ENCODE measurements around the gene GATAD2A. TPM values are rescaled to one million over a fixed set of nuclear protein-coding genes. Genes with fewer than 3 reads are reported as not detected.
A peak's percentile ranks its signal among the peaks of the same experiment; 100 is the strongest.

The GATAD2A gene
- polyA plus RNA-seq, 3 donors, result 12.6 to 33.8 (median 24.9) TPM

DNA sequence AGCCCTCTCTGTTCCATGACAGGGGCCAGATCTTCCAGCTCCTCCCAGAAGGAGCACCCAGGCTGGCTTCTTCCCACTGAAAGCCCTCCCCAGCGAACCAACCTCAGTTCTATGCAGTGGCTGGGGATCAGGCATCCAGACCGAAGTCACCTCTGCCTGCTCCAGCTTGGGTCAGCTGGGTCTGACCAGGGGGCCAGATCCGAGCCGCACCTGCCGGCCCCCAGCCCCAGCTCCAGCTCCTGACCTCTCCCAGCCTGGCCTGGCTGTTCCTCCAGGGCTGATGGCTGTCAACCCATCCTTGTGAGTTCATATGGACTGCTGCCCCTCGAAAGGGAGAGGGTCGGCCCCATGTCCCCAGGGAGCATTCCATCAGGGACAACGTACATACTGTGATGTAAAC lies 101.9 kb downstream of the GATAD2A start:
- 82 to 89% (median 85%) methylated on average over 8 of the region's 8 CpGs for WGBS, 3 donors
- no peak overlapping the region for H3K27ac ChIP-seq (ENCODE audit: low read depth, low read length)

DNA sequence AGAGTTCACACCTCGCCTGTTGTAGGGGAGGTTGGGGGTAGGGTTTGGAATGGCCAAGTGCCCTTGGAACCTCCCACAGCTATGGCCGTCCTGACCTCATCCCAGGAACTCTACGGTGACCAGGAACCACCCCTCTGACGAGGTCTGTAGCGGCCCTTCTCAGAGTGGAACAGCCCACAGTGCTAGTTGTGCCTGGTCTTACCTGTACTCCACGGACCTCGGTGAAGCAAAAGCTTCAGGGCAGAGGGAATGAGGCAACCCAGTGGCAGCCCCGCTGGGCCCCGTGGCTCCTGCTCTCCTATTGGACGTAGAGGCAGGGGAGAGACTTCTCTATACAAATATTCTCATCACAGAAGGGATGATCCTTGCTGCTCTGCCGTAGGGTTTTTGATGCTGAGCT lies 102.7 kb downstream of the GATAD2A start:
- WGBS, 3 donors, result 82% methylated on average over 11 of the region's 11 CpGs
- H3K27ac ChIP-seq (ENCODE audit: low read depth, low read length), result no peak overlapping the region

DNA sequence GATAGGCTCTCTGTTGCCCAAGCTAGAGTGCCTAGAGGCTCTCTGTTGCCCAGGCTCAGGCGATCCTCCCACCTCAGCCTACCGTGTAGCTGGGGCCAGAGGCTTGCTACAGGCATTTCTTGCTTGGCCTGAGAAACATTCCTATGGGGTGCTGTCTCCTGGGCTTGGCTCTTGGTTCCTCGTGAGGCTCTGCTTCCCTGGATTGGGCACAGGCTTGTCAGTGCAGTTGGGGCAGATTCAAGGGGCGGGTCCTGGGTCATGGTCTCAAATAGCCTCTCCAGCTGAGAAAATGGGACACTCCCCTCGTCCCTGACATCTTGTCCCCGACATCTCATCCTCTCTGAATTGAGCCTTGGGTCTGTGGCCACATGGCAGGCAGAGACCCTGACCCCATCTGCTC lies 105.0 kb downstream of the GATAD2A start:
- WGBS, 3 donors, result 39 to 50% (median 46%) methylated on average over 6 of the region's 6 CpGs
- H3K27ac ChIP-seq (ENCODE audit: low read depth, low read length), result no peak overlapping the region

DNA sequence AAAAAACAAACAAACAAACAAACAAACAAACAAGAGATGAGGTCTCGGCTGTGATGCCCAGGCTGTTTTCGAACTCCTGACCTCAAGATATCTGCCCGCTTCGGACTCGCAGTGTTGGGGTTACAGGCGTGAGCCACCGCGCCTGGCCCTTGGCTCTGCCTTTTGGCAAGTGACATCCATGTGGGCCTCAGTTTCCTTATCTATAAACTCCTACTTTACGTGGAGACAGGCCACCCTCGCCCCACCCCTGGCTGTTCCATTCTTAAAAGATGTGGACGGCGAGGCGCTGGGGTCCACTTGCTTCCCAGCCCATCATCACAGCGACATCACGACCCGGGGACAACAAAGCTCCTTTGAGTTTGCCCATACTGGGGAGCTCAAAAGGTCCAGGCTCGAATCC lies 108.2 kb downstream of the GATAD2A start:
- 79 to 87% (median 84%) methylated on average over 17 of the region's 17 CpGs for WGBS, 3 donors
- H3K27ac ChIP-seq (ENCODE audit: low read depth, low read length), result no peak overlapping the region

DNA sequence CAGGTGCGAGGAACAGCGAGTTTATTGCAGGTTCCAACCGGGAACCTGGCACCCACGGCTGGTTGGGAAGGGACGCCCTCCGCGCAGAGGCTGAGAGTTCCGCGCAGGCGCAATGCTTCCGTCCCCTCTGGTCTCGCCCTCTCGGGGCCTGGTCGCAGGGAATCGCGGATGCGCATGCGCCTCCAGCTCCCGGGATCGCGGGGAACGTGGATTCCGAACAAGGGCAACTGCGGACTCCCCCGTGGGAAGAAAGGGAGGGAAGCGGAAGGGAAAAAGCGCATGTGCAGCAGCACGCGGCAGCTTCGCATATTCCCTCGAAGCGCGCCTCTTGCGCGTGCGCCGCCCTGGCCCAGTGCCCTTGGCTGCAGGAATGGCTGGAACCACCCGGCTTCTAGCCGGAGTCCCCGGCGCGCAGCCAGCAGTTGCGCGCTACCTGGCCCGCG lies 108.8 kb downstream of the GATAD2A start:
- WGBS, 3 donors, result 24 to 33% (median 27%) methylated on average over 46 of the region's 46 CpGs

DNA sequence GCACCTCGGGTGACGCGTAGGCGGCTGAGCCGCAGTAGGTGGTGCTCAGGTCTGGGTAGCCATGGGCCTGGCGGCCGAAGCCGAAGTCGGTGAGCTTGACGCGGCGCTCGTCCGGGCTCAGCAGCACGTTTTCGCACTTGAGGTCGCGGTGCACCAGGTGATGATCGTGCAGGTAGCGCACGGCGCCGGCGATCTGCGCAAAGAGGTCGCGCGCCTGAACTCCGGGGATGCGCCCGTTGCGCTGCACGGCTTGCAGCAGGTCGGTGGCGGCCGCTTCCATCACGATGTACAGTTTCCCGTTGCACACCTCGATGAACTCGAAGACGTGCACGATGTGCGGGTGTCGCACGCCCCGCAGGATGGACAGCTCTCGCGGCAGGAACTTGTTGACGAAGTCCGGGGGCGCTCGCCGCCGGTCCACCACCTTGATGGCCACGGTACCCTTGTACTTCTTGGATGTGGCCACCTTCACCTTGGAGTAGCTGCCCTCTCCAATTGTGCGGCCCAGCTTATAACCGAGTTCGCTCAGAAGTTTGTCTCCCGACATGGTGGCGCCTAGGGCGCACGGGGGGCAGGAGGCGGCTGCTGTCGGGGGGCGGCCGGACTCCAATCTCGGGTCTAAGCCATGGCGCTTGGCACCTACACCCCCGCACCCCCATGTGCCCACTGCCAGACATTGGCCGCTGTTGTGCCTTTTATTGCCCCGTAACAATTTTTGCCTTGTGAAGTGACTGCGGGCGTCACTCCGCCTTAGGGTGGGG lies 109.6 kb downstream of the GATAD2A start, which contains the start of gene TSSK6:
TSSK6 (minus strand) TSS at position 668 of the 761 bp plus-strand sequence; CDS start at position 547, 121 bp downstream.
- peak within 1 kb of the TSS; percentile 9 for H3K27ac ChIP-seq (ENCODE audit: low read depth, low read length)
- 83 to 86% (median 85%) methylated on average over 72 to 74 of the region's 74 CpGs for WGBS, 3 donors

More for the DNA sequence above, 108.8 kb downstream of the GATAD2A start:
- H3K27ac ChIP-seq (ENCODE audit: low read depth, low read length), result no peak overlapping the region

DNA sequence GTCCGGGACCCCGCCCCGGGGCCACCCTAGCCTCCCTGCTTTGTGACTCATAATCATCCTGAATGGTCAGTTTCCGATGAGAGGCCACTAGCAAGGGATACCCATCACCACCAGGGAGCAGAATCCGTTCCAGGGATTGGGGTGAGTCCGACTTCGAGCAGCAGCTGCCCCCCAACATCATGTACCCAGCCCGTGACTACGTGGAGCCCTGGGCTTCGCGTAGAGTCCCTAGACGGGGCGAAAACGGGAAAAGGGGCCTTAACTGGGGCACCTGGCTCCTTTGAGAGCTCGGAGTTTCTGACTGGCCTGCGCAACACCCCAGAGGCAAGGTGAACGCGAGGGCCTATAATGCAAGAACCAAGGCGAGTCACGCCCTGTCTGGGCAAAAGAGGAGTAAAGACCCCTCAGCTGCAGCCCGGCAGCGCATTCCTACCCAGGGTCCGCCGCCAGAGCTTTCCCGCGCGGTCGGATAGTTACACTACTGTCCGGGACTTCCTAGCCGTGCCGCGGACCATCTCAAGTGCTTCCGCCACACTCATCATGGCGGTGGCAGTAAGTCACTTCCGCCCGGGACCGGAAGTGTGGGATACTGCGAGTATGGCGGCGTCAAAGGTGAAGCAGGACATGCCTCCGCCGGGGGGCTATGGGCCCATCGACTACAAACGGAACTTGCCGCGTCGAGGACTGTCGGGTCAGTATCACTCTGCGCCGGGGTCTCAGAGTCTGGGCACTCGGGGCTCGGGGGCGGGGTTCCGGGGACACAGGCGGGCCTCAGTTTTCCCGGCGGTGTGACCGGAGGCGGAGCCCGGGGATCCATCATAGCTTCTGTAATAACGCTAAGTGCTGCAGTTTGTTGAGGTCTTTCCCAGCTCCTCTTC lies 110.4 kb downstream of the GATAD2A start, which contains the start of gene NDUFA13:
NDUFA13 (plus strand) TSS at position 584 of the 878 bp plus-strand sequence; CDS start at position 598, 14 bp downstream.
- 3 to 7% (median 6%) methylated on average over 61 of the region's 61 CpGs for WGBS, 3 donors
- H3K27ac ChIP-seq (ENCODE audit: low read depth, low read length), result peak within 1 kb of the TSS; percentile 9

DNA sequence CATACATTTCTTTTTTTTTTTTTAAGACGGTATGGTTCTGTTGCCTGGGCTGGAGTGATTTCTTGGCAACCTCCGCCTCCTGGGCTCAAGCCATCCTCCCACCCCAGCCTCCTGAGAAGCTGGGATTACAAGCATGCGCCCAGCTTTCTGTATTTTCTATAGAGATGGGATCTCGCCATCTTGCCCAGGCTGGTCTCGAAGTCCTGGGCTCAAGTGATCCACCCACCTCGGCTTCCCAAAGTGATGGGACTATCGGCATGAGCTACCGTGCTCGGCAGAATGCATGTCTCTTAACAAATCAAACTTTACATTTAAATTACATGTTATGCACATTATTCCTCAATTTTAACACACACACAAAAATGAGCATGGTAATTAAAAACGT lies 111.8 kb downstream of the GATAD2A start:
- WGBS, 3 donors, result 78 to 88% (median 84%) methylated on average over 10 of the region's 10 CpGs
- H3K27ac ChIP-seq (ENCODE audit: low read depth, low read length), result no peak overlapping the region

DNA sequence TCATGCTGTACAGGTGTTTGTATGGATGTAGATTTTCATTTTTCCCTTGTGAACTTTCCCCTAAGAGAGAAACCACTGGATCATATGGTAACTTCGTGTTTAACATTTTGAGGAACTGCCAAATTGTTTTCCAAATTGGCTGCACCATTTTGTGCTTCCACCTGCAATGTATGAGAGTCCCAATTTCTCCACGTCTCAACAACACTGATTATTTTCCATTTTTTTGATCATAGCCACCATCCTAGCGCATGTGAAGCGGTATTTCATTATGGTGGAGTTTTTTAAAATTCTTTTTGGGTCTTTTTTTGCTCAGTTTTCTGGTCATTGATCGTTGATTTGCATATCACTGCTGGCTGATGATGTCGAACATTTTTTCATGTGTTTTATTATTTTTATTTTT lies 115.5 kb downstream of the GATAD2A start:
- no peak overlapping the region for H3K27ac ChIP-seq (ENCODE audit: low read depth, low read length)
- 80 to 83% (median 83%) methylated on average over 6 of the region's 6 CpGs for WGBS, 3 donors

DNA sequence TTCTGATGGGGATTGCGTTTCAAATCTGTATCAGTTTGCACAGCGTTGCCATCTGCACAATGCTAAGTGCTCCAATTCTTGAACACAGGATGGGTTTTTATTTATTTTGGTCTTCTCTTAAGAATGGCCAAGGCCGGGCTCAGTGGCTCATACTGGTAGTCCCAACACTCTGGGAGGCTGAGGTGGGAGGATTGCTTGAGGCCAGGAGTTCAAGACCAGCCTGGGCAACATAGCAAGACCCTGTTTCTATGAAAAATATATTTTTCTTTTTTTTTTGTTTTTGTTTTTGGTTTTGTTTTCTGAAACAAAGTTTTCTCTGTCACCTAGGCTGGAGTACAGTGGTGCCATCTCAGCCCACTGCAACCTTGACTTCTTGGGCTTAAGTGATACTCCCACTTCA lies 117.7 kb downstream of the GATAD2A start:
- no peak overlapping the region for H3K27ac ChIP-seq (ENCODE audit: low read depth, low read length)
- 80 to 88% (median 82%) methylated on average over 3 of the region's 3 CpGs for WGBS, 3 donors

DNA sequence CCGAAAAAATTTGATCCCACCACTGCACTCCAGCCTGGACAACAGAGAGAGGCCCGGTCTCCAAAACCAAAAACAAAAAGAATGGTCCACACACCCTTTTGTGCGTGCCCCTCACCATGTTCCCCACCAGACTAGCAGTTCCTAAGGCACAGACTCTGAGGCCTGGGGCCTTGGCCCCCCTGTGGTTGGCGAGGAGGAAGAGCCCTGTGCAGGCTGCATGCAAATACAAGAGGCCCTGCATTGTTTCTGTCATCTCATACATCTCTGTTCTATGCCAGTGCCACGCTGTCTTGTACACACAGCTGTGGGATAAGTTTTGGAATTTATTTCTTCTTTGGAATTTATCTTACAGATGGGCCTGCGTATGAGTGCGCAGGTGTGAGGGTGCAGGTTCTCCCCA lies 118.6 kb downstream of the GATAD2A start:
- 85 to 91% (median 86%) methylated on average over 7 of the region's 7 CpGs for WGBS, 3 donors
- H3K27ac ChIP-seq (ENCODE audit: low read depth, low read length), result no peak overlapping the region

DNA sequence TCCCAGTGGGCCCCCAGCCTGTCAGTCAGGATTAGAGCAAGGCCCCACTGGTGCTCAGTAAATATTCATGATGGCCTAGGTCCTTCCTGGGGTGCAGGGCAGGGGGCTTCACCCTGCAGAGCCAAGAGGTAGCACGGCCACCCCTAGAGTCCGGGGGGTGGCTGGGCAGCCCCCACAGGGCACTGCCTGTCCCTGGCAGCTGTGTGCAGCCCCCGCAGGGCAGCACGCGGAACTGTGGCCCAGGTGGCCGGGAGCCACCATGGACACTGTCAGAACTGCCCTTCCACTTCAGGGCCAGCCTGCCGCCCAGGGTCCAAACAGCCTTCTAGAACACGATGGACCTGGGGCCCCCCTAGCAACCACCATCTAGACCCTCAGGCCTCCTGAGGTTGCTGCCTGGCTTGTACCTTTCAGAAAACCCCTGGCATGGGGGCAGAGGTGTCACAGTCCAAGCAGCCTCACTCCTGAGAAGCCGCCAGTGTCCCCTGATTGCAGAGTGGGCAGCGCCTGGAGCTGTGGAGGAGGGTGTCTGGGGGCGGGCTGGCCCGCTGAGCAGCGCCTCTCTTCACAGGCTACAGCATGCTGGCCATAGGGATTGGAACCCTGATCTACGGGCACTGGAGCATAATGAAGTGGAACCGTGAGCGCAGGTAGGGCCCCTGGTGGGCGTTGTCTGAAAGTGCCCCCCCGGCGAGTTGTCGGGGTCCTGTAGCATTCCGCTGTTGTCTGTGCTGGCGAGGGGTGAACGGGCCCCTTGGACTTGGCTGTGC lies 120.3 kb downstream of the GATAD2A start:
- WGBS, 3 donors, result 90 to 95% (median 90%) methylated on average over 23 of the region's 23 CpGs
- no peak overlapping the region for H3K27ac ChIP-seq (ENCODE audit: low read depth, low read length)

DNA sequence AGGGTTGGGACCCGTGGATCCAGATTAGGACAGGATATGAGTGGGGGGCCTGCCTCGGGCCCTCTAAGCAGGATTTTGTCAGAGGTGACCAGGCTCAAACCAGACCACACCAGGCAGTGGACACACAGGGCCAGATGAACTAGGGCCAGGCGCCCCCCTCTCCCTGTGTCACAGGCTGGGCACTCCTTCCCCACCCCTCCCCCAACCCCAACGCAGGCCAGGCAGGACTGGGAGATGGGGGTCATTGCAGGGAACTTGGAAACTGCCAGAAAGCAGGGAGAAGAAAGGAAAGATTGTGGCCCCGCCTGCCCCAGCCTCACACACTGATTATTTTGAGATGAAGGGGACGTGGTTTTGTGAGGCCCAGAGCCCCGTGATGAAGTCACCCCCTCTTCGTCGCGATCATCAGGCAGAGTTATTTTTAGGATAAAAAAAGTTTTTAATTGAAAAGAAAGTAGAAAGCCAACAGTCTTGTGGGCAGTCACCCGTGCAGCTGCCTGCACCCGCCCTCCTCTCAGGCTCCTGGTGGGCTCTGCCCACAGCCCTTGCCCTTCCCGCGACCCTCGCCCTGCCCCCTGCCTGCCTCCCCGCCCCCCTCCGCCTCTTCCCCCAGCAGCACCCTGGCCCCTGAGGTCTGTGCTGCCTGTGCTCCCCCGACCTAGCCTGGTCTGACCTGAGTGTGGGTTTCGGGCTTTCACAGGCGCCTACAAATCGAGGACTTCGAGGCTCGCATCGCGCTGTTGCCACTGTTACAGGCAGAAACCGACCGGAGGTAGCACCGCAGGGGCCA lies 121.3 kb downstream of the GATAD2A start:
- H3K27ac ChIP-seq (ENCODE audit: low read depth, low read length), result no peak overlapping the region
- WGBS, 3 donors, result 79 to 84% (median 84%) methylated on average over 24 to 28 of the region's 28 CpGs

DNA sequence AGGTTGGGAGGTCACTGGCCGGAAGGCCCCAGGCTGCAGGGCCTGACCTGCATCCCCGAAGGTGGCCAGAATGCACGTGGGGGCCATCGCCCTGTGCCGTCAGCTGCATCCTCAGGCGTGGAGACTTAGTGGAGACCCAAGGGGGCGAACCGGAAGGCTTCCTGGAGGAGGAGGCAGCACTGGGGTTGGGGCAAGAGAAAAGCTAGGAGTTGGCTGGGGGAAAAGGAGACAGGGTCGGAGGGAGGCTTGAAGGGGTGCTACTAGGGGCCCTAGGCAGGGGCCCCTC lies 121.8 kb downstream of the GATAD2A start:
- WGBS, 3 donors, result 90 to 98% (median 94%) methylated on average over 9 of the region's 9 CpGs

DNA sequence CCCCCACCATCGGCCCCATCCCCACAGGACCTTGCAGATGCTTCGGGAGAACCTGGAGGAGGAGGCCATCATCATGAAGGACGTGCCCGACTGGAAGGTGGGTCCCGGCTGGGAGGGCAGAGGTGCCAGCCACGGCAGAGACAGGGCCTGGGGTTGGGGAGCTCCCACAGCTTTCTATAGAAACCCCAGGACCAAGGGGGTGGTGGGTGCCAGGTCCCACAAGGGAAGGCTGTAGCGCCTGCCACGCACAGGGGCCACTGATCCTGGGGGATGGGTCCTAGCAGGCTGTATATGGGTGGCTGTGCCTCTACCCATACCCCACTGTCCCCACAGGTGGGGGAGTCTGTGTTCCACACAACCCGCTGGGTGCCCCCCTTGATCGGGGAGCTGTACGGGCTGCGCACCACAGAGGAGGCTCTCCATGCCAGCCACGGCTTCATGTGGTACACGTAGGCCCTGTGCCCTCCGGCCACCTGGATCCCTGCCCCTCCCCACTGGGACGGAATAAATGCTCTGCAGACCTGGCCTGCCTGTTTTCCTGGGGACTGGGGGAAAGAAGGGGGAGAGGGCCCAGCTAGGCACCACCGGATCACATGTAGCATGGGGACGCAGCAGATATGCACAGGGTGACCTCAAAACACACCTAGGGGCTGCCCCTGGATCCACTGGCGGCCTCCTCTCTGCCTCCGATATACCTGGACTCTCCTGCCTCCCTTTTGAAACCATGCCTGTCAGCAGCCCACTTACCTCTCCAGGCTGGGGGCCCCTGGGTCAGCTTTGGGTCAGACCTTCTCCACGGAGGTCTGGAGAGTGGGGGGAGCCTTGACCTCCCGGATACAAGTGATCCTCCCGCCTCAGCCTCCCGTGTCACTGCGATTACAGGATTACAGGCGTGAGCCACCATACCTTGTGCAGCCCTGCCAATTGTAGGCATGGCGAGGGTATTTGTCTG lies 122.5 kb downstream of the GATAD2A start:
- no peak overlapping the region for H3K27ac ChIP-seq (ENCODE audit: low read depth, low read length)
- WGBS, 3 donors, result 90 to 95% (median 95%) methylated on average over 26 to 27 of the region's 27 CpGs

More for the DNA sequence above, 121.8 kb downstream of the GATAD2A start:
- no peak overlapping the region for H3K27ac ChIP-seq (ENCODE audit: low read depth, low read length)

DNA sequence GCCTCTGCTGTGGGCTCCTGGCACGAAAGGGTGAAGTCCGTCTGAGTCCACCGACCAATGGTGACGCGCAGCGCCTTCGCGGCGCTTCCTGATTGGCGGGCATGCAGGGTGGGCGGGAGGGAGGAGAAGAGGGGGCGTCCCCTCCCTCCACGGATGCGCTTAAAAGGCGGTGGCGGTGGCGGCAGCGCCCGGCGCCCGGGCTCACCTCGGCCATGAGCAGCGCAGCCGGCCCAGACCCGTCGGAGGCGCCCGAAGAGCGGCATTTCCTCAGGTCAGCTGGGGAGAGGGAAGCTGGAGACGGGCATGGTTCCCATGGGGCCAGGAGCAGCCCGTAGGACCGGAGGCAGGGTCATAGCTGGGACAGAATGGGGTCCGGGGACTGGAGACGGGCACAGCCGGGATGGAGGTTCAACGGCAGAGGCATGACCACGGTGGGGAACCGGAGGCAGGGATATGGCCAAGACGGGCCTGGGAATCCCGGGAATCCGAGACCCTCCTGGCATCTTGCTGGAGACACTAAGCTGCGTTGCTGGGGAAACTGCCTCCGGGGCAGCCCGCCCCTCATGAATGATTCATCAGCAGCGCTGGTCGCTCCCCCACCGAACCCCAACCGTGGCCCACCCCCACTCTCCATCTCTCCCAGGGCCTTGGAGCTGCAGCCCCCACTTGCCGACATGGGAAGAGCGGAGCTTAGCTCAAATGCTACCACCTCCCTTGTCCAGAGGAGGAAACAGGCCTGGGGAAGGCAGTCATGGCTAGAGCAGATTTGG lies 123.4 kb downstream of the GATAD2A start, which contains the start of gene YJEFN3:
YJEFN3 (plus strand) TSS at position 191 of the 770 bp plus-strand sequence; CDS start at position 213, 22 bp downstream.
- no peak within 1 kb of the TSS for H3K27ac ChIP-seq (ENCODE audit: low read depth, low read length)
- WGBS, 3 donors, result 70 to 74% (median 71%) methylated on average over 47 to 50 of the region's 50 CpGs

Data from adipose tissue (tissue), 3 donors.